GM18505 (cell line): ENCODE data around the gene ANKRD13D.
A peak's percentile ranks its signal among the peaks of the same experiment; 100 is the strongest.

ENCODE experiments used
- ATAC-seq: cut with Tn5 transposase; IDR thresholded peaks from one replicate; pipeline ENCODE4 v1.9.1; 2021; ENCODE audit not compliant: unreplicated experiment
- POLR2A ChIP-seq: IDR thresholded peaks from 4 replicates; pipeline ENCODE4 v1.6.1; 2011; ENCODE audit warnings: borderline replicate concordance; ENCODE audit not compliant: insufficient read depth, insufficient read length; ENCODE audit errors: extremely low read depth

ANKRD13D gene

GRCh38 chr11:67289226-67289650 lies at the start of gene ANKRD13D:
TSS of gene ANKRD13D (plus strand) at chr11:67289303. CDS start at chr11:67289461, 158 bp downstream.
- ATAC-seq: peak; percentile 48
- TF ChIP-seq POLR2A: no peak

GRCh38 chr11:67239783-67240575 lies 49.1 kb upstream of the ANKRD13D start:
- TF ChIP-seq POLR2A: peak; percentile 97
- peak; percentile 87 for ATAC-seq

- no peak for TF ChIP-seq POLR2A
- no peak for ATAC-seq
Observed at GRCh38 chr11:67240576-67241389, 48.3 kb upstream of the ANKRD13D start.

- TF ChIP-seq POLR2A: no peak
- ATAC-seq: no peak
Observed at GRCh38 chr11:67242548-67242947, 46.6 kb upstream of the ANKRD13D start.

- ATAC-seq: no peak
- TF ChIP-seq POLR2A: no peak
Observed at GRCh38 chr11:67243051-67243450, 46.1 kb upstream of the ANKRD13D start.

- ATAC-seq: no peak
- no peak for TF ChIP-seq POLR2A
Observed at GRCh38 chr11:67245046-67245445, 44.1 kb upstream of the ANKRD13D start.

- no peak for TF ChIP-seq POLR2A
- ATAC-seq: no peak
Observed at GRCh38 chr11:67247946-67248550, 41.1 kb upstream of the ANKRD13D start.

- TF ChIP-seq POLR2A: no peak
- no peak for ATAC-seq
Observed at GRCh38 chr11:67248653-67249052, 40.5 kb upstream of the ANKRD13D start.

GRCh38 chr11:67250059-67251043 lies 38.8 kb upstream of the ANKRD13D start:
- TF ChIP-seq POLR2A: peak; percentile 14
- ATAC-seq: no peak

GRCh38 chr11:67251841-67252240 lies 37.3 kb upstream of the ANKRD13D start:
- TF ChIP-seq POLR2A: no peak
- no peak for ATAC-seq

- ATAC-seq: no peak
Observed at GRCh38 chr11:67252831-67253239, 36.3 kb upstream of the ANKRD13D start.

GRCh38 chr11:67253872-67254624 lies 35.1 kb upstream of the ANKRD13D start:
- ATAC-seq: no peak
- no peak for TF ChIP-seq POLR2A

More at GRCh38 chr11:67252831-67253239, 36.3 kb upstream of the ANKRD13D start:
- TF ChIP-seq POLR2A: no peak

GRCh38 chr11:67254798-67255197 lies 34.3 kb upstream of the ANKRD13D start:
- no peak for ATAC-seq
- TF ChIP-seq POLR2A: no peak
